HFFc6 (cell line): Measurements from ENCODE around the gene EME2. TPM values are rescaled to one million over a fixed set of nuclear protein-coding genes. Genes with fewer than 3 reads are reported as not detected.

Experiments
- DNase-seq: peaks from one replicate; pipeline ENCODE4 v3.0.0-alpha.2; 2018
- H3K27ac Mint-ChIP-seq: 2 replicates; pipeline ENCODE4 v1.8.0; 2020; ENCODE audit warnings: mild to moderate bottlenecking, mixed read lengths
- H3K27me3 Mint-ChIP-seq: 2 replicates; pipeline ENCODE4 v1.8.0; 2021; ENCODE audit warnings: mild to moderate bottlenecking, moderate library complexity, mixed read lengths; ENCODE audit not compliant: insufficient read depth
- H3K36me3 Mint-ChIP-seq: 2 replicates; pipeline ENCODE4 v1.8.0; 2021; ENCODE audit warnings: low read depth, mixed read lengths
- H3K4me1 Mint-ChIP-seq: 2 replicates; pipeline ENCODE4 v1.8.0; 2020; ENCODE audit warnings: low read depth, mixed read lengths
- H3K4me3 Mint-ChIP-seq: 2 replicates; pipeline ENCODE4 v1.8.0; 2020; ENCODE audit warnings: mild to moderate bottlenecking, moderate library complexity, mixed read lengths
- H3K9me3 Mint-ChIP-seq: 2 replicates; pipeline ENCODE4 v1.8.0; 2020; ENCODE audit warnings: mild to moderate bottlenecking, mixed read lengths
- CTCF ChIP-seq: fragments of 200-600 bp; sonication (generic); IDR thresholded peaks from 2 replicates; pipeline ENCODE4 v1.5.0; 2021; ENCODE audit warnings: antibody characterized with exemption, mild to moderate bottlenecking
- total RNA-seq, 6 experiments: library from RNA; stranded (reverse); fragmentation: NEBNext Ultra II Directional; extraction: Animal tissue kit (Norgen Biotek cat#: 25700); gene quantifications; 2 replicates in 1 of 6; 3 replicates in 5 of 6; pipeline ENCODE4 v1.2.3, GENCODE V29; 2021

Gene EME2
- total RNA-seq, 6 experiments from 2014 or later = 11.4 to 16.1 (median 12.3) TPM

DNA sequence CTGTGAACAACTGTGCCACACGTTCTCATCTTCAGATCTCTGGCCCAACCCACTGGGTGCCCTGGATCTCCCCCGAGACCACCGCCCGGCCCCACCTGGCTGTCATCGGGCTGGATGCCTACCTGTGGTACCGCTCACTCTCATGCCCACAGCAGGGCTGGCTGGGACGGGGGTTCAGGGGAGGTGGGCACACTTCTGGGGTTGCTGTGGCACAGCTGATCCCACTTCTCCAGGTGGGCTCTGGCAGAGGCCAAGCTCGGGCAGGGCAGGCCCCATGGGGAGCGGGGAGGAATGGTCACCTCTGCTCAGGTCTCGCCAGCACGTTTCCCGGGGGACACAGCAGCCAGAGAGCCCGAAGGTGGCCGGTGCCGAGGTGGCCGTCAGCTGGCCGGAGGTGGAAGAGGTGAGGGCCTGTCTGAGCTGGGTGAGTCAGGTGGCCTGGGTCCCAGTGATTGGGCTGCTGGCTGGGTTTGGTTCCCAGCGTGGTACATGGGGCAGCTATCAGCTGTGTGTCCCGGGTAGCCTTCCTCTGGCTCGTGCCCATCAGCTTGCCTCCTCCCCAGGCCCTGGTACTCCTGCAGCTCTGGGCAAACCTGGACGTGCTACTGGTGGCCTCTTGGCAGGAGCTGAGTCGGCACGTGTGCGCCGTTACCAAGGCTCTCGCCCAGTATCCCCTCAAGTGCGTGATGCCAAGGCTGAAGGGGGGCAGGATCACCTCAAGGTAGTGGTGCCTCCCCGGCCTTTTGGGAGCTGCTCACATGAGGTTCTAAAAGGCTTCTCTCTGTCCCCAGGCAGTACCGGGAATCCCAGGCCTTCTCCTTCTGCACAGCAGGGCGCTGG, 2.6 kb downstream of the EME2 start:
- H3K27me3 Mint-ChIP-seq = peaks cover 26% of the 10 kb centered on the region
- H3K4me1 Mint-ChIP-seq = peaks cover 14% of the 10 kb centered on the region
- H3K27ac Mint-ChIP-seq = no peak overlapping the region
- H3K4me3 Mint-ChIP-seq = no peak overlapping the region
- no peak for DNase-seq
- peaks cover 7% of the 10 kb centered on the region for H3K36me3 Mint-ChIP-seq
- no peaks in the 10 kb centered on the region for H3K9me3 Mint-ChIP-seq
- TF ChIP-seq CTCF = no peak

GRCh38 chr16:1775846-1776671, 3.4 kb downstream of the EME2 start:
- Mint-ChIP-seq H3K36me3 (peaks cover 7% of the 10 kb centered on the region), H3K9me3 (no peaks in the 10 kb centered on the region), H3K4me1 (peaks cover 18% of the 10 kb centered on the region), H3K27ac (peak overlapping the region; percentile 33; the same call in 1 of the 2 replicates), H3K27me3 (peaks cover 28% of the 10 kb centered on the region), H3K4me3 (no peak overlapping the region)
- no peak for DNase-seq
- no peak for TF ChIP-seq CTCF

GRCh38 chr16:1776672-1776955, 4.0 kb downstream of the EME2 start:
- no peak for DNase-seq

DNA sequence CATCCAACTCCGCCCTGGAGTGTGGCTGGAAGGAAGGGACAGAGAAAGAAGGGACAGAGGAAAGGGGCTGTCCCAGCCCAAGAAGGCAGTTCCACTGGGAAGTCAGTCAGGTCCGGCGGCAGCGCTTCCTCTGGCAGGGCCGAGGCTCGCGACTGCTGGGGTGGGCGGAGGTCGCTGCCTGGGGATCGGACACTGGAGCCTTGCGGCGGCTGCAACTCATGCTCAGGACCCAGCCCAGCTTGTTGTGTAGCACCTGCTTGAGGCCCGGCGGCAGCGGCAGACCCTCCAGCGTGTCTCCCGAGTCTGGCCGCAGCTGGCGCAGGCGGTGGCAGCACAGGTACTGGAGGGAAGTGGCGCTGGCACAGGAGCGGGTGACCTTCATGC, 4.4 kb downstream of the EME2 start:
- Mint-ChIP-seq H3K4me3 (no peak overlapping the region), H3K27ac (no peak overlapping the region)

More at GRCh38 chr16:1776672-1776955, 4.0 kb downstream of the EME2 start:
- H3K27ac Mint-ChIP-seq = peak overlapping the region; percentile 33; the same call in 1 of the 2 replicates
- H3K36me3 Mint-ChIP-seq = peaks cover 7% of the 10 kb centered on the region
- H3K9me3 Mint-ChIP-seq = no peaks in the 10 kb centered on the region
- H3K27me3 Mint-ChIP-seq = peaks cover 33% of the 10 kb centered on the region
- no peak overlapping the region for H3K4me3 Mint-ChIP-seq
- TF ChIP-seq CTCF = no peak
- peaks cover 24% of the 10 kb centered on the region for H3K4me1 Mint-ChIP-seq

More for the DNA sequence above, 4.4 kb downstream of the EME2 start:
- Mint-ChIP-seq H3K9me3 (no peaks in the 10 kb centered on the region), H3K4me1 (peaks cover 23% of the 10 kb centered on the region), H3K36me3 (peaks cover 5% of the 10 kb centered on the region), H3K27me3 (peaks cover 32% of the 10 kb centered on the region)
- DNase-seq = no peak
- no peak for TF ChIP-seq CTCF
